KG1 (cell line): ENCODE measurements around the gene ADCY5.

ENCODE experiments used
- DNase-seq: peaks from one replicate; lab custom pipeline; 2025; lab: John Stamatoyannopoulos, UW

The ADCY5 gene

GRCh38 chr3:123458255-123458654 lies 9.4 kb upstream of the ADCY5 start:
- DNase-seq, result no peak

GRCh38 chr3:123457841-123458240 lies 9.0 kb upstream of the ADCY5 start:
- no peak for DNase-seq

- DNase-seq, result no peak
These were observed 4.8 kb upstream of the ADCY5 start for GRCh38 chr3:123453675-123454074.

GRCh38 chr3:123451186-123451585 lies 2.3 kb upstream of the ADCY5 start:
- no peak for DNase-seq

GRCh38 chr3:123449997-123450604 lies 1.2 kb upstream of the ADCY5 start:
- no peak for DNase-seq

- DNase-seq, result no peak
These were observed 459 bp upstream of the ADCY5 start for GRCh38 chr3:123449102-123449996.

GRCh38 chr3:123447749-123448517 lies 957 bp downstream of the ADCY5 start:
- no peak for DNase-seq

GRCh38 chr3:123447416-123447748 lies 1.5 kb downstream of the ADCY5 start:
- no peak for DNase-seq

- no peak for DNase-seq
These were observed 2.2 kb downstream of the ADCY5 start for GRCh38 chr3:123446610-123447109.

GRCh38 chr3:123446210-123446609 lies 2.7 kb downstream of the ADCY5 start:
- DNase-seq, result no peak

- DNase-seq, result no peak
These were observed 3.2 kb downstream of the ADCY5 start for GRCh38 chr3:123445702-123446101.

- no peak for DNase-seq
These were observed 4.1 kb downstream of the ADCY5 start for GRCh38 chr3:123444744-123445143.

GRCh38 chr3:123444023-123444422 lies 4.9 kb downstream of the ADCY5 start:
- DNase-seq, result no peak

GRCh38 chr3:123442908-123443307 lies 6.0 kb downstream of the ADCY5 start:
- DNase-seq, result no peak

- DNase-seq, result no peak
These were observed 6.8 kb downstream of the ADCY5 start for GRCh38 chr3:123442125-123442524.

GRCh38 chr3:123439806-123440580 lies 8.9 kb downstream of the ADCY5 start:
- no peak for DNase-seq

GRCh38 chr3:123432832-123433523 lies 15.9 kb downstream of the ADCY5 start:
- no peak for DNase-seq

GRCh38 chr3:123431658-123432324 lies 17.1 kb downstream of the ADCY5 start:
- no peak for DNase-seq

- no peak for DNase-seq
These were observed 17.8 kb downstream of the ADCY5 start for GRCh38 chr3:123431007-123431657.

GRCh38 chr3:123430266-123430665 lies 18.6 kb downstream of the ADCY5 start:
- DNase-seq, result no peak
